Gastrocnemius medialis (tissue), 4 donors: Measurements from ENCODE around the gene FBLIM1. TPM values are rescaled to one million over a fixed set of nuclear protein-coding genes. Genes with fewer than 3 reads are reported as not detected.
"Not testable (repeated sequence)": the region's sequence is repeated elsewhere in the genome, so short reads cannot be mapped to it uniquely, and the experiment has no call there.

Experiments
- ATAC-seq, 2 donors: fragments of 150-250 bp; one replicate each; pipeline ENCODE4 v1.9.1; 2016
- DNase-seq, 2 donors: peaks; one replicate each; pipeline ENCODE4 v3.0.0-alpha.2; 2019
- H3K27ac ChIP-seq, 4 donors: fragments of 200-600 bp; sonication (generic); 1 replicate in 1 of 4; 2 replicates in 3 of 4; pipeline ENCODE4 v1.5.1; 2016 to 2018; ENCODE audit warnings: mild to moderate bottlenecking in 2 of 4, moderate library complexity in 1 of 4
- H3K27me3 ChIP-seq, 3 donors: fragments of 200-600 bp; sonication (generic) in 2 of 3; 1 replicate in 1 of 3; 2 replicates in 2 of 3; pipeline versions ENCODE4 v1.5.1 to v1.6.0; 2016 to 2019; ENCODE audit warnings: mild to moderate bottlenecking in 1 of 3, moderate library complexity in 1 of 3
- H3K36me3 ChIP-seq, 2 donors: fragments of 200-600 bp; sonication (generic) in 1 of 2; one replicate each; pipeline ENCODE4 v1.5.1; 2017 to 2018
- H3K4me1 ChIP-seq, 2 donors: fragments of 200-600 bp; sonication (generic) in 1 of 2; one replicate each; pipeline ENCODE4 v1.5.1; 2016 to 2017; ENCODE audit warnings: mild to moderate bottlenecking in 2 of 2
- H3K4me3 ChIP-seq, 4 donors: fragments of 200-600 bp; sonication (generic) in 3 of 4; 1 replicate in 1 of 4; 2 replicates in 3 of 4; pipeline ENCODE4 v1.5.1; 2016 to 2019; ENCODE audit warnings: mild to moderate bottlenecking in 2 of 4
- H3K9me3 ChIP-seq, 3 donors: fragments of 200-600 bp; sonication (generic) in 2 of 3; 1 replicate in 1 of 3; 2 replicates in 2 of 3; pipeline ENCODE4 v1.5.1; 2016 to 2019
- CTCF ChIP-seq, 5 experiments: fragments of 450-650 bp in 3 of 5; fragments of 200-600 bp in 2 of 5; sonication (generic) in 2 of 5; IDR thresholded peaks in 4 of 5; conservative IDR thresholded peaks in 1 of 5; 1 replicate in 4 of 5; 2 replicates in 1 of 5; pipeline ENCODE4 v1.5.1; 2016 to 2019; ENCODE audit warnings: antibody characterized with exemption in 5 of 5, mild to moderate bottlenecking in 3 of 5, moderate library complexity in 3 of 5
- POLR2A ChIP-seq, 2 donors: fragments of 450-650 bp; IDR thresholded peaks; one replicate each; pipeline ENCODE4 v1.6.1; 2017; ENCODE audit warnings: antibody characterized with exemption in 2 of 2, mild to moderate bottlenecking in 2 of 2, moderate library complexity in 2 of 2
- in situ Hi-C, 4 donors: fragments of 200-750 bp; cut with MboI; loops; one replicate each; pipeline versions ENCODE4 v1.15.0 to v1.8.0; 2017; ENCODE audit warnings: low sequenced_read_pairs in 4 of 4
- intact Hi-C: fragments of 100-400 bp; cut with DNase I; formaldehyde crosslinking; loops from one replicate; pipeline ENCODE4 v1.15.1; 2023; ENCODE audit warnings: low total_unique reads
- total RNA-seq, 4 donors: library from RNA; depleted of rRNA; stranded (reverse); fragments of >200 nt; gene quantifications; one replicate each; pipeline versions ENCODE4 v1.1.0 to v1.2.3, GENCODE V29; 2016

Gene FBLIM1
- total RNA-seq, 4 donors from 2014 or later, result 1.4 to 3.9 (median 3.8) TPM

GRCh38 chr1:15802234-15802965, 43.8 kb downstream of the FBLIM1 start:
- intact Hi-C loops, result no loop called here
- H3K27ac ChIP-seq, result no peak overlapping the region
- no peaks in the 10 kb centered on the region for H3K9me3 ChIP-seq
- no peaks in the 10 kb centered on the region for H3K36me3 ChIP-seq
- no peaks in the 10 kb centered on the region for H3K27me3 ChIP-seq
- peaks cover 10 to 17% of the 10 kb centered on the region in 2 donors for H3K4me1 ChIP-seq
- TF ChIP-seq CTCF (IDR thresholded peaks at IDR 0.05 in 4 of 5, conservative IDR thresholded peaks at IDR 0.05 in 1 of 5) (no peak), POLR2A (IDR thresholded peaks at IDR 0.05) (no peak)
- in situ Hi-C loops, result loop anchor here in 2 of 4 donors (25.0 kb wide), 3 partner anchors 160 to 260 kb away; partner anchors contain the start of genes FAM131C (in 1 of the 2) and ZBTB17 (in 1 of the 2)
- H3K4me3 ChIP-seq, result no peak overlapping the region
- no peak for ATAC-seq
- no peak for DNase-seq

GRCh38 chr1:15803380-15803779, 44.8 kb downstream of the FBLIM1 start:
- intact Hi-C loops, result no loop called here
- Histone ChIP-seq H3K27ac (no peak overlapping the region), H3K27me3 (no peaks in the 10 kb centered on the region), H3K9me3 (no peaks in the 10 kb centered on the region), H3K36me3 (no peaks in the 10 kb centered on the region), H3K4me3 (no peak overlapping the region), H3K4me1 (peaks cover 10 to 17% of the 10 kb centered on the region in 2 donors)
- ATAC-seq (no peak), DNase-seq (no peak)
- in situ Hi-C loops, result loop anchor here in 2 of 4 donors (25.0 kb wide), 3 partner anchors 159 to 259 kb away; partner anchors contain the start of genes FAM131C (in 1 of the 2) and ZBTB17 (in 1 of the 2)
- peak in 3 of 5 experiments; percentile 26 to 33 (median 29) for TF ChIP-seq CTCF (IDR thresholded peaks at IDR 0.05 in 4 of 5, conservative IDR thresholded peaks at IDR 0.05 in 1 of 5)
- no peak for TF ChIP-seq POLR2A (IDR thresholded peaks at IDR 0.05)

- in situ Hi-C loops, result loop anchor here in 2 of 4 donors (25.0 kb wide), 3 partner anchors 158 to 258 kb away; partner anchors contain the start of genes FAM131C (in 1 of the 2) and ZBTB17 (in 1 of the 2)
- Histone ChIP-seq H3K27ac (no peak overlapping the region), H3K9me3 (no peaks in the 10 kb centered on the region), H3K4me1 (peaks cover 6 to 14% of the 10 kb centered on the region in 2 donors), H3K27me3 (no peaks in the 10 kb centered on the region), H3K4me3 (no peak overlapping the region), H3K36me3 (no peaks in the 10 kb centered on the region)
- TF ChIP-seq POLR2A (IDR thresholded peaks at IDR 0.05), result no peak
- no peak for TF ChIP-seq CTCF (IDR thresholded peaks at IDR 0.05 in 4 of 5, conservative IDR thresholded peaks at IDR 0.05 in 1 of 5)
- intact Hi-C loops, result no loop called here
- DNase-seq (no peak), ATAC-seq (no peak)
These were observed 45.5 kb downstream of the FBLIM1 start for GRCh38 chr1:15804060-15804459.

- TF ChIP-seq CTCF (IDR thresholded peaks at IDR 0.05 in 4 of 5, conservative IDR thresholded peaks at IDR 0.05 in 1 of 5), result no peak
- TF ChIP-seq POLR2A (IDR thresholded peaks at IDR 0.05), result no peak
- DNase-seq (no peak), ATAC-seq (no peak)
- no peak overlapping the region for H3K4me3 ChIP-seq
- H3K27me3 ChIP-seq, result no peaks in the 10 kb centered on the region
- intact Hi-C loops (no loop called here), in situ Hi-C loops (loop anchor here in 2 of 4 donors (25.0 kb wide), 3 partner anchors 155 to 255 kb away; partner anchors contain the start of genes FAM131C (in 1 of the 2) and ZBTB17 (in 1 of the 2))
- no peaks in the 10 kb centered on the region for H3K4me1 ChIP-seq
- H3K9me3 ChIP-seq, result no peaks in the 10 kb centered on the region
- no peak overlapping the region for H3K27ac ChIP-seq
- no peaks in the 10 kb centered on the region for H3K36me3 ChIP-seq
These were observed 48.5 kb downstream of the FBLIM1 start for GRCh38 chr1:15807121-15807520.

- ATAC-seq, H3K36me3 ChIP-seq, H3K9me3 ChIP-seq, intact Hi-C loops, H3K27ac ChIP-seq, DNase-seq, H3K4me1 ChIP-seq, H3K4me3 ChIP-seq, H3K27me3 ChIP-seq: not testable (repeated sequence)
- in situ Hi-C loops, result loop anchor here in 2 of 4 donors (25.0 kb wide), 3 partner anchors 155 to 255 kb away; partner anchors contain the start of genes FAM131C (in 1 of the 2) and ZBTB17 (in 1 of the 2)
These were observed 49.0 kb downstream of the FBLIM1 start, which contains the start of gene UQCRHL for GRCh38 chr1:15807549-15807948. Gene UQCRHL, minus strand, starts transcription at chr1:15807649. Its CDS starts 0 bp downstream, at chr1:15807649.
